H1 (cell line): ENCODE results near the gene RRM1.

ENCODE experiments used
- CTCF ChIP-seq, 3 experiments: IDR thresholded peaks; 1 replicate in 2 of 3; 2 replicates in 1 of 3; pipeline versions ENCODE4 v1.5.1 to v1.6.1; 2011; ENCODE audit warnings: low read length in 3 of 3, mild to moderate bottlenecking in 3 of 3, inconsistent platforms in 2 of 3, low read depth in 1 of 3, moderate library complexity in 1 of 3; ENCODE audit not compliant: insufficient read depth in 1 of 3; ENCODE audit errors: control extremely low read depth in 1 of 3
- EZH2 ChIP-seq: fragments of 200-600 bp; sonication (generic); IDR thresholded peaks from 2 replicates; pipeline ENCODE4 v1.7.1; 2012; ENCODE audit warnings: low read depth, mild to moderate bottlenecking, moderate library complexity, low read length, inconsistent platforms; ENCODE audit not compliant: severe bottlenecking
- GABPA ChIP-seq: IDR thresholded peaks from 2 replicates; pipeline ENCODE4 v1.6.1; 2011; ENCODE audit warnings: mild to moderate bottlenecking, low read length, moderate library complexity, borderline replicate concordance; ENCODE audit not compliant: insufficient read depth
- MAX ChIP-seq: IDR thresholded peaks from 2 replicates; pipeline ENCODE4 v1.6.1; 2012; ENCODE audit warnings: inconsistent platforms
- POLR2A ChIP-seq, 2 experiments: IDR thresholded peaks; 1 replicate in 1 of 2; 2 replicates in 1 of 2; pipeline ENCODE4 v1.6.1; 2011; ENCODE audit warnings: low read depth in 2 of 2, low read length in 2 of 2, mild to moderate bottlenecking in 2 of 2; ENCODE audit errors: control extremely low read depth in 1 of 2
- USF2 ChIP-seq: IDR thresholded peaks from 2 replicates; pipeline ENCODE4 v1.6.1; 2011; ENCODE audit warnings: low read length, improper control_type of control experiment

DNA sequence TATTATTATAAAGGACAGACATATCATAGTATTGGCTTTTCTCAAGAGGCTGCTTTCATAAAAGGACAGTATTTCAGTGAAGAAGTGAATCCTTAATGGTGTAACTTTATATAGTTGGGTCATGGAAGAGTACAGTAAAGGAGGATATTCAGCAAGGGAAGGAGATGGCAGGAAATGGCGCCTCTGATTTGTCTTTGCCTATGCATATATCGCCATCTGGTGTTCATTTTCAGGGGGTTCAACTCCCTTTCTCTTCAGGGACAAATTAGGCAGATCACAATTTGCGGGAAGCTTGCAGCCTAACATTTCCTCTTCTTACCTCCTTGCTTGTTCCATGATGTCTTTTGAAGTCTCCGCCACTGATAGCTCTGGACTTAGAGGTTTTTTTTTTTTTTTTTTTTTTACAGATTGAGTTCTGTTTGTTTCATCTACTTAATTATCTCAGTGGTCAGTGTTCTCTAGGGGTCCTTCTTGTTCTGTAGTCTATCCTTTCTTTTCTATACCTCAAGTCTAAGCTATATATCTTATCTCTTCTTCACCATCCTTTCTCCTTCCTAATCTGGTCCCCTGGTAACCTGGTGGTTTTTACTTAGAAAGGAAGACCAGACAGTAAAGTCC, 21.8 kb upstream of the RRM1 start:
- TF ChIP-seq POLR2A (IDR thresholded peaks at IDR 0.05; ENCODE audit: control extremely low read depth in 1 of 2, low read depth in 2 of 2, low read length in 2 of 2), result no peak
- TF ChIP-seq CTCF (IDR thresholded peaks at IDR 0.05; ENCODE audit: control extremely low read depth in 1 of 3, insufficient read depth in 1 of 3, low read depth in 1 of 3, low read length in 3 of 3), result peak in 2 of 3 experiments; percentile 89; a peak in 3 of 4 replicates
- no peak for TF ChIP-seq MAX
- no peak for TF ChIP-seq USF2
- no peak for TF ChIP-seq EZH2
- no peak for TF ChIP-seq GABPA
